GM11168 (cell line): Measurements from ENCODE around the gene TPMT.
"Not testable (repeated sequence)": the region's sequence is repeated elsewhere in the genome, so short reads cannot be mapped to it uniquely, and the experiment has no call there.

Source experiments
- in situ Hi-C: fragments of 300-500 bp; cut with MboI; formaldehyde crosslinking; loops from one replicate; pipeline ENCODE4 v1.12.0; 2022; ENCODE audit warnings: low sequenced_read_pairs; ENCODE audit not compliant: unreplicated experiment

The TPMT gene

DNA sequence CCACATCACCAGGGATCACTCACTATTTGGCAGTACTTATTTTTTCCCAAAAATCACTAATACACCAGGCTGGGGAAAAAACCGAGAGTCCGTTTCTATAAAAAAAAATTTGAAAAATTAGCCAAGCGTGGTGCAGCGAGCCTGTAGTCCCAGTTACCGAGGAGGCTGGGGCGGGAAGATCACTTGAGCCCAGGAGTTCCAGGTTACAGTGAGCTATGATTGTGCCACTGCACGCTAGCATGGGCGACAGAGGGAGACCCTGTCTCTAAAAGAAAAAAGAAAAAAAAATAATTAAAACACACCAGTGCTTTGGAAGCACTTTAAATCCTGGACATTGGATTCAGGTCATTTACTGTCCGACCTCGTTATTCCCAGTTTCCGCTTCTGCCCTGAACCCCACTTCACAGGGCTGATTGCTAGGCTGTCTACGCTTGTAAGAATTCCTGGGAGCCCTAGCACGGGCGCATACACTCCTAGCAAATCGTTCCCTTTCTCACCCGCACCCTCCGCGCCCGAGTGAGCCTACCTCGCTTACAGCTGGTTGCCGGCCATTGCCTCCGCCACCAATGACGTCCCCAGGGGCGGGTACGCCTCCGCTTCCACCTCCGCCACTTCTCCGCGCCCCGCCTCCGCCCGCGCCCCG, at the start of gene TPMT:
Gene TPMT (minus strand): TSS at position 571 of the 643 bp plus-strand sequence. CDS start 5,950 bp downstream, outside the sequence.
- in situ Hi-C loops: no loop called here

DNA sequence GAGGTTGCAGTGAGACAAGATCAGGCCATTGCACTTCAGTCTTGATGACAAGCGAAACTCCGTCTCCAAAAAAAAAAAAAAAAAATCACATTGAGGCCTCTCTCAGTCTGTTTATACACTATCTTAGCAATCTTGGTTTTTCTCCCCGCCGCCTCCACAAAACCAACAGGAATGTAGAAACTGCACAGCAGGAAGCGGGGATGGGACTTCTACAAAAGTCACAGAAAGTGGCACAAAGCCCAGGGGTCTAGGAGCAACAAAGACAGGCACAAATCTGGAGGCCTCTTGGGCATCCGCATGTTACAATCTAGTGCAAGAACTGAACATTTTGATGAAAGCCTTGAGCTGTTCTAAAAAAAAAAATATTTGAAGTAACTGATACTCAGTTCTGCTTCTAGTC, 48.9 kb upstream of the TPMT start:
- in situ Hi-C loops: no loop called here

GRCh38 chr6:18192026-18192425, 37.1 kb upstream of the TPMT start:
- in situ Hi-C loops: no loop called here

DNA sequence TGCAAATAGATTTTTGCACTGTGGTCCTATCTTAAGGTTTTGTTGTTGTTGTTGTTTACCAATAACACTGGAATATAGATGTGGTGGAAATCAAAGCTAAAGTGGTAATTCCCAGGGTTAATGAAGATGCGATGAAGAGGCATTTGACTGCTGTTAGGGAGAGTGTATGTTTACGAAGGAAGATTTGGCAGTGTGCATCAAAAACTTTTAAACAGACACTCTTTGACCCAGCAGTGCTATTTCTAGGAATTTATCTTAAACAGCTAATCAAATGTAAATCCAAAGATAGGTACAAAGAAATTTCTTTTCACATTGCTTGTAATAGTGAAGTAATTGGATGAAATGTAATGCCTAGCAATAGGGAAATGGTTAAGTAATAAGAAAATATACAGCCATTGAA, 34.3 kb upstream of the TPMT start:
- in situ Hi-C loops: no loop called here

DNA sequence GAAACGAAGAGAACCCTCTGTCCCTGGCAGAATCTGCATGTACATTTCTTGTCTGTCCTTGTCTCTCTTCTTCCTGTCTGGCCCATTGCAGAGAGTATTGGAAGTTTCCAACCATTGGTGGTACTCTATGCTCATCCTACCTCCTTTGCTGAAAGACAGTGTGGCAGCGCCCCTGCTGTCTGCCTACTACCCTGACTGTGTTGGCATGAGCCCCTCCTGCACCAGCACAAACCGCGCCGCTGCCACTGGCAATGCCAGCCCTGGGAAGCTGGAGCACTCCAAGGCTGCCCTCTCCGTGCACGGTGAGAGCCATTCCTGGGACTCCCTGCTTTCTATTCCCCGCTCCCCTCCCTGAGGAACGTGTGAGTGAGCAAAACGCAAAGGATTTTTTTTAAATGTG, 32.8 kb upstream of the TPMT start:
- in situ Hi-C loops: no loop called here

- in situ Hi-C loops: no loop called here
These were observed 31.8 kb upstream of the TPMT start for GRCh38 chr6:18186540-18187250.

- in situ Hi-C loops: no loop called here
These were observed 31.2 kb upstream of the TPMT start for GRCh38 chr6:18186033-18186432.

GRCh38 chr6:18185624-18186023, 30.7 kb upstream of the TPMT start:
- in situ Hi-C loops: no loop called here

- in situ Hi-C loops: no loop called here
These were observed 28.9 kb upstream of the TPMT start for GRCh38 chr6:18183766-18184165.

DNA sequence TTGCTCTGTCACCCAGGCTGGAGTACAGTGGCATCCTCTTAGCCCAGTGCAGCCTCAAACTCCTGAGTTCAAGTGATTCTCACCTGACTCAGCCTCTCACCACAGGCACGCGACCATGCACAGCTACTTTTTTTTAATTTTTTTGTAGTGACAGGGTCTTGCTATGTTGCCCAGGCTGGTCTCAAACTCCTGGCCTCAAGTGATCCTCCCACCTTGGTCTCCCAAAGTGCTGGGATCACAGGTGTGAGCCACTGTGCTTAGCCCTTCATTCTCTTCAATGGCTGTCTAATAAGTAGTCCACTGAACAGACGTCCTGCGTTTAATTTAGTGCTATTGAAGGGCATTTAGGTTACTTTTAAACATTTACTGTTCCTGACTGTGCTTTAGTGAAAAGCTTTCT, 27.7 kb upstream of the TPMT start:
- in situ Hi-C loops: no loop called here

GRCh38 chr6:18179770-18180356, 25.0 kb upstream of the TPMT start:
- in situ Hi-C loops: no loop called here

DNA sequence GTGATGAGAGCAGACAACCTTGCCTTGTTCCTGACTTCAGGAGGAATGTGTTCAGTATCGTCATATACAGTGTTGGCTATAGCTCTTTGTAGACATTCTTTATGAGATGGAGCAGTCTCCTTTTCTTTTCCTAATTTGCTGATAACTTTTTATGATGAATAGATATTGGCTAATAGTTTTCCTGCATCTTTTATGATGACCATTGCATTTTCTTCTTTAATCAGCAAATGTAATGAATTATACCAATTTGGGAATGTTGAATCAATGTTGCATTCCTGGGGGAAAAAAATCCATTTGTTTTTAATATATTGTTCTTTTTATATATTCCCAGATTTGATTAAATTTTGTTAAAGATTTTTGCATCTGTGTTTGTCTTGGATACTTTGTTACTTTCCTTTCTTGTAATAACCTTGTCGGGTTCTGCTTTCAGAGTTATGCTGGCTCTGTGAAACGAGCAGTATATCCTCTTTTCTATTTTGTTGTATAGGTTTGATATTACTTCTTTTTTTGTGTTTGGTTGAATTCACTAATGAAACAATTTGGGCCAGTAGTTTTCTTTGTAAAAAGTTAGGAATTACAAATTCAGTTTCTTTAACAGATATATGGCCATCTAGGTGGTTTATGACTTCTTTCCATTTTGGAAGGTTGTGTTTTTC, 24.2 kb upstream of the TPMT start:
- in situ Hi-C loops: no loop called here

GRCh38 chr6:18177286-18177965, 22.5 kb upstream of the TPMT start:
- in situ Hi-C loops: no loop called here

DNA sequence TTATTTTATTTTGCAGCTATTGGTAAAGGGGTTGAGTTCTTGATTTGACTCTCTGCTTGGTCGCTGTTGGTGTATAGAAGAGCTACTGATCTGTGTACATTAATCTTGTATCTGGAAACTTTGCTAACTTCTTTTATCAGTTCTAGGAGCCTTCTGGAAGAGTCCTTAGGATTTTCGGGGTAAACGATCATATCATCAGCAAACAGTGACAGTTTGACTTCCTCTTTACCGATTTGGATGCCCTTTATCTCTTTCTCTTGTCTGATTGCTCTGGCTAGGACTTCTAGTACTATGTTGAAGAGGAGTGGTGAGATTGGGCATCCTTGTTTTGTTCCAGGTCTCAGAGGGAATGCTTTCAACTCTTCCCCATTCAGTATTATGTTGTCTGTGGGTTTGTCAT, 21.3 kb upstream of the TPMT start:
- in situ Hi-C loops: not testable (repeated sequence)

- in situ Hi-C loops: no loop called here
These were observed 17.0 kb upstream of the TPMT start for GRCh38 chr6:18171871-18172270.

- in situ Hi-C loops: no loop called here
These were observed 13.4 kb upstream of the TPMT start for GRCh38 chr6:18168264-18168663.

- in situ Hi-C loops: no loop called here
These were observed 11.6 kb upstream of the TPMT start for GRCh38 chr6:18166312-18167036.

DNA sequence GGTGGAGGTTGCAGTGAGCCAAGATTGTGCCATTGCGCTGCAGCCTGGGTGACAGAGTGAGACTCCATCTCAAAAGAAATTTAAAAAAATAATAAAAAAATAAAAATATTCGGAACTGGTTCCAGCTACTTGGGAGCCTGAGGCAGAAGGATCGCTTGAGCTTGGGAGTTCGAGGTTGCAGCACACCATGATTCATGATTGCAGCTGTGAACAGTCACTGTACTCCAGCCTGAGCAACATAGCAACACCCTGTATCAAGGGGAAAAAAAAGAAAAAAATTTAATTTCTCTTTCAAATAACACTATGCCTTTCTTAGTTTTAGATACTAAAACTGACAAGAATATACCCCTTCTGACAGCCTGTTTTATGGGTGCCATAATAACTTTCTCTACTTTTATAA, 10.9 kb upstream of the TPMT start:
- in situ Hi-C loops: no loop called here

DNA sequence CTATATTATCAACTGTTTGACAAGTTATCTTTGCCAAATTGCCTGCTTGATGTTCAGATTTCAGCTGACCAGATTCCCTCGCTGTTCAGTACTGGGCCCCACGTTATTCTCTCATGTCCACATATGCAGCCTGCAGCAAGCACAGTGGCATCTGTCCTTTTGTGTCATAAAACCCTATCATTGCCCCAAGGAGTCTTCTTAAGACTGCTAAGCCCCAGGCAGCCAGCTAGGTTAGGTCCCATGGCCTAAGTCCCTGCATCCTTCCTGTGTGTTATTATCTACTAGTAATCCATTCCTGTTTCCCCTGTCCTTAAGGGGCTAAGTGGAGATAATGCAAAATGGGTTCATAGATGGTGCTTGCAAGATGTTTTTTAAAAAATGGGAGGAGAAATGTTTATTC, 7.5 kb upstream of the TPMT start:
- in situ Hi-C loops: no loop called here

DNA sequence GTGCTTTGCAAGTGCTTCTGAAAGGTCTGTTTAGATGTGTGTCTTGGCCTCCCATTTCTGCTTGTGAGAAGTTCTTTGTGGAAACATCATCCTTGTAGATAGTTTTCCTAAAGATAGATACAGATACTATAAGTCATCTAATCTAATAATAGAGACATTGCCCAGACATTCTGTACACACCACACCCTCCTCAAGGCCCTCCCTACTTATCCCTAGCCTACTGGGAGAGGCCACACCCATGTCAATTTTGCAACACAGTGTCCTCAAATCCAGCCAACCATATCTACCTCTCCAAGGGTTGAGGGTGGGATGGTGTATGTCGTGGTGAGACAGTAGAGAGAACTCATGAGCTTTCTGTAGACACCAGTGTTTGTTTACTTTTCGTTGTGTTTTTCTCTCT, 6.6 kb upstream of the TPMT start:
- in situ Hi-C loops: no loop called here
